ENCODE data around the gene BCOR. TPM values are rescaled to one million over a fixed set of nuclear protein-coding genes. Genes with fewer than 3 reads are reported as not detected.

BCOR gene
- total RNA-seq, 1 experiment from 2014 or later, result 58.8 TPM

DNA sequence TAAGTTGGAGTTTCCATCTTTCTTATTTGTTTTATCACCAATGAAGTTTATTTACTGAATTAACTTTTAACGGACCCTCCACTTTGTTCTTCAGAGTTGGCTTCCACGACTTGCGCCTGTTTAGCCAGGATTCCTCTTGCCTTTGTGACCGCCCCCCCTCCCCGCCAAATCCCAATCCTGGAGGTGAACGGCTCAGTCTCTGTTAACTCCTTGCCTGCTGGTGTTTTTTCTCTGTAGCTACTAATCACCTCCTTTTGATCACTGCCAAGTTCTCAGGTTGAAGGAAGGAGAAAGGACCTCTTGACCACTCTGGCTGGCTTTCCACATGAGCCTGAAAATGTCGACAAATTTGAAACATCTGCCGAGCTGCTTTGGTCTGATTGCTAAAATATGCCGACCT, 46.8 kb upstream of the BCOR start:
- Histone ChIP-seq H3K27me3 (replicated peaks; ENCODE audit: insufficient read depth, low read depth, low read length, poor library complexity) (no peaks in the 10 kb centered on the region), H3K4me1 (ENCODE audit: insufficient read depth, low read length, poor library complexity, severe bottlenecking) (peaks cover 38% of the 10 kb centered on the region), H3K36me3 (ENCODE audit: insufficient read depth, low read length, poor library complexity, severe bottlenecking) (no peaks in the 10 kb centered on the region), H3K9me3 (ENCODE audit: low read depth, low read length, poor library complexity, severe bottlenecking) (no peaks in the 10 kb centered on the region), H3K4me3 (ENCODE audit: low read depth, low read length, poor library complexity, severe bottlenecking) (peak overlapping the region; percentile 56), H3K27ac (ENCODE audit: low read depth, low read length, poor library complexity, severe bottlenecking) (peak overlapping the region; percentile 87)
- no peak for TF ChIP-seq EZH2 (IDR thresholded peaks at IDR 0.05; ENCODE audit: borderline replicate concordance, low read depth, low read length, poor library complexity, severe bottlenecking)
- TF ChIP-seq, protein P1, sequence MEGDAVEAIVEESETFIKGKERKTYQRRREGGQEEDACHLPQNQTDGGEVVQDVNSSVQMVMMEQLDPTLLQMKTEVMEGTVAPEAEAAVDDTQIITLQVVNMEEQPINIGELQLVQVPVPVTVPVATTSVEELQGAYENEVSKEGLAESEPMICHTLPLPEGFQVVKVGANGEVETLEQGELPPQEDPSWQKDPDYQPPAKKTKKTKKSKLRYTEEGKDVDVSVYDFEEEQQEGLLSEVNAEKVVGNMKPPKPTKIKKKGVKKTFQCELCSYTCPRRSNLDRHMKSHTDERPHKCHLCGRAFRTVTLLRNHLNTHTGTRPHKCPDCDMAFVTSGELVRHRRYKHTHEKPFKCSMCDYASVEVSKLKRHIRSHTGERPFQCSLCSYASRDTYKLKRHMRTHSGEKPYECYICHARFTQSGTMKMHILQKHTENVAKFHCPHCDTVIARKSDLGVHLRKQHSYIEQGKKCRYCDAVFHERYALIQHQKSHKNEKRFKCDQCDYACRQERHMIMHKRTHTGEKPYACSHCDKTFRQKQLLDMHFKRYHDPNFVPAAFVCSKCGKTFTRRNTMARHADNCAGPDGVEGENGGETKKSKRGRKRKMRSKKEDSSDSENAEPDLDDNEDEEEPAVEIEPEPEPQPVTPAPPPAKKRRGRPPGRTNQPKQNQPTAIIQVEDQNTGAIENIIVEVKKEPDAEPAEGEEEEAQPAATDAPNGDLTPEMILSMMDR (conservative IDR thresholded peaks at IDR 0.05; ENCODE audit: low read depth, low read length), result no peak
- no peak for DNase-seq (ENCODE audit: low spot score)
- intact Hi-C loops (cut with micrococcal nuclease; ENCODE audit: unreplicated experiment), result no loop called here
- TSS peak; percentile 26 for BruUV-seq (replicated peaks)
- ChIA-PET POLR2A (ENCODE audit: low non-redundant PET) (no interaction called here), CTCF (interaction anchor here (0.7 kb wide), 2 partner anchors 22 to 61 kb away, joined by 4 read pairs; no protein-coding TSS in a partner anchor)

DNA sequence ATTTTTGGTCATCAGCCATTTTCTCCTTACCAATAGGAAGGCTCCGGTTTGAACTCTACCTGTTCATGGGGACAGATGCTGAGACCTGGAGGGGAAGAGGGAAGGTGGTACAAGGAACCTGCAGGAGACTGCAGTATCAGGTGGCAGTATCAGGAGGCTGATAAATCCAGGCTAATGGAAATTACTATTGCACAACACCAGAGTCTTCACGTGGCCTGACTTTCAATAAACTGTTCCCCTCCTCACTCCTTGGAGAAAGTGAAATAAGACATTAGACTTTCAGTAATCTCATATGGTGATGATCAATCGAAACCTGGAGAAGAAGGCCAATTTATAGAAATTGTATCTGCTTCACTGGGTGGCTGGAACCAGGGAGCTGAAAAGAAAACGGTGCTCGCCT, 46.2 kb upstream of the BCOR start:
- CTCF ChIA-PET, result no interaction called here
- H3K36me3 ChIP-seq (ENCODE audit: insufficient read depth, low read length, poor library complexity, severe bottlenecking), result no peaks in the 10 kb centered on the region
- POLR2A ChIA-PET (ENCODE audit: low non-redundant PET), result no interaction called here
- no peaks in the 10 kb centered on the region for H3K27me3 ChIP-seq (replicated peaks; ENCODE audit: insufficient read depth, low read depth, low read length, poor library complexity)
- H3K4me1 ChIP-seq (ENCODE audit: insufficient read depth, low read length, poor library complexity, severe bottlenecking), result peaks cover 34% of the 10 kb centered on the region
- no peak overlapping the region for H3K27ac ChIP-seq (ENCODE audit: low read depth, low read length, poor library complexity, severe bottlenecking)
- BruUV-seq (replicated peaks), result no TSS peak
- H3K4me3 ChIP-seq (ENCODE audit: low read depth, low read length, poor library complexity, severe bottlenecking), result no peak overlapping the region
- no peaks in the 10 kb centered on the region for H3K9me3 ChIP-seq (ENCODE audit: low read depth, low read length, poor library complexity, severe bottlenecking)
- no peak for DNase-seq (ENCODE audit: low spot score)
- no peak for TF ChIP-seq EZH2 (IDR thresholded peaks at IDR 0.05; ENCODE audit: borderline replicate concordance, low read depth, low read length, poor library complexity, severe bottlenecking)
- TF ChIP-seq, protein P1 (conservative IDR thresholded peaks at IDR 0.05; ENCODE audit: low read depth, low read length), result no peak
- intact Hi-C loops (cut with micrococcal nuclease; ENCODE audit: unreplicated experiment), result no loop called here

DNA sequence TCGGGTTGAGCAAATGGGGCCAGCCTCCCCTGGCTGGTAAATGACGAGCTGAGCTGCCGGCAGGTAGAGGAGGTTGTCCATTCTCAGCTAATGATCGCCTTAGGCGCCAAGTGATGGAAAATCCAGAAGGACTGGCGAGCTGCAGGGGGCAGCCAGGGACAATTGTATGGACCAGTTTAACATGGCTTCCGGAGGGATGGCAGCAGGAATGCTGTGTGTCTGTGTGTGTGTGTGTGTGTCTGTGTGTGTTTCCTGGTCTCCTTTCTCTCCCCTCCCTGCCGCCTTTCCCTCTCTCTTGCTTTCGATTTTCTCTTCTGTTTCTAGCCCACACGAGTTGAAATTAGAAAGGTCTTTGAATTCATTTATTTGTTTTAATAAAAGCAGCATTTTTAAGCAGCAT, 45.2 kb upstream of the BCOR start:
- ChIA-PET CTCF (no interaction called here), POLR2A (ENCODE audit: low non-redundant PET) (no interaction called here)
- intact Hi-C loops (cut with micrococcal nuclease; ENCODE audit: unreplicated experiment), result no loop called here
- no peaks in the 10 kb centered on the region for H3K36me3 ChIP-seq (ENCODE audit: insufficient read depth, low read length, poor library complexity, severe bottlenecking)
- H3K4me1 ChIP-seq (ENCODE audit: insufficient read depth, low read length, poor library complexity, severe bottlenecking), result peaks cover 24% of the 10 kb centered on the region
- H3K9me3 ChIP-seq (ENCODE audit: low read depth, low read length, poor library complexity, severe bottlenecking), result no peaks in the 10 kb centered on the region
- BruUV-seq (replicated peaks), result no TSS peak
- H3K4me3 ChIP-seq (ENCODE audit: low read depth, low read length, poor library complexity, severe bottlenecking), result no peak overlapping the region
- no peaks in the 10 kb centered on the region for H3K27me3 ChIP-seq (replicated peaks; ENCODE audit: insufficient read depth, low read depth, low read length, poor library complexity)
- no peak for DNase-seq (ENCODE audit: low spot score)
- no peak overlapping the region for H3K27ac ChIP-seq (ENCODE audit: low read depth, low read length, poor library complexity, severe bottlenecking)
- no peak for TF ChIP-seq EZH2 (IDR thresholded peaks at IDR 0.05; ENCODE audit: borderline replicate concordance, low read depth, low read length, poor library complexity, severe bottlenecking)
- TF ChIP-seq, protein P1 (conservative IDR thresholded peaks at IDR 0.05; ENCODE audit: low read depth, low read length), result no peak
